ENCODE results near the gene MSI2.

DNA sequence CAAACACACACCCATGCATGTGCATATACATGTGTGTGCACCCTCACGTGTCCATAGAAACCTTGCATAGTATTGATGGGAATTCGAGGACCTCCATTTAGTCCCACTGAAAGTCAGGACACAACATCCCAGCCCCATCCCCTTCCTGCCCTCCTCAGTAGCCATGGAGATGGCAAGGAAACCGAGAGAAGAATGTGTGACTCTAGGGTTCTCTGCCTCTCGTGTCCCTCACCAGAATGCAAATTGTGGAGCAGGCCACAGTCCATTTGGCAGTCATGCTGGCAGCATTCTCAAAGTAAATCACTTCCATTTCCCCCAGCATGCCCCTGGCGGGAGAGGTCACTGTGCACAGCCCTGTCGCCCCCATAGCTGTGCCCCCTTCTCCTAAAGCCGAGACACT, 141.1 kb downstream of the MSI2 start:
- no peak for TF ChIP-seq POLR2A (IDR thresholded peaks at IDR 0.05)
- TF ChIP-seq, protein P1, sequence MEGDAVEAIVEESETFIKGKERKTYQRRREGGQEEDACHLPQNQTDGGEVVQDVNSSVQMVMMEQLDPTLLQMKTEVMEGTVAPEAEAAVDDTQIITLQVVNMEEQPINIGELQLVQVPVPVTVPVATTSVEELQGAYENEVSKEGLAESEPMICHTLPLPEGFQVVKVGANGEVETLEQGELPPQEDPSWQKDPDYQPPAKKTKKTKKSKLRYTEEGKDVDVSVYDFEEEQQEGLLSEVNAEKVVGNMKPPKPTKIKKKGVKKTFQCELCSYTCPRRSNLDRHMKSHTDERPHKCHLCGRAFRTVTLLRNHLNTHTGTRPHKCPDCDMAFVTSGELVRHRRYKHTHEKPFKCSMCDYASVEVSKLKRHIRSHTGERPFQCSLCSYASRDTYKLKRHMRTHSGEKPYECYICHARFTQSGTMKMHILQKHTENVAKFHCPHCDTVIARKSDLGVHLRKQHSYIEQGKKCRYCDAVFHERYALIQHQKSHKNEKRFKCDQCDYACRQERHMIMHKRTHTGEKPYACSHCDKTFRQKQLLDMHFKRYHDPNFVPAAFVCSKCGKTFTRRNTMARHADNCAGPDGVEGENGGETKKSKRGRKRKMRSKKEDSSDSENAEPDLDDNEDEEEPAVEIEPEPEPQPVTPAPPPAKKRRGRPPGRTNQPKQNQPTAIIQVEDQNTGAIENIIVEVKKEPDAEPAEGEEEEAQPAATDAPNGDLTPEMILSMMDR (IDR thresholded peaks at IDR 0.05): no peak

Data from gastroesophageal sphincter (tissue), 3 donors.